GM19035 (cell line): Measurements from ENCODE around the gene KASH5.

ENCODE experiments used
- ATAC-seq: cut with Tn5 transposase; IDR thresholded peaks from one replicate; pipeline ENCODE4 v1.9.1; 2021; ENCODE audit not compliant: unreplicated experiment

KASH5 gene

GRCh38 chr19:49421039-49421877, 33.2 kb downstream of the KASH5 start:
- ATAC-seq: no peak

- ATAC-seq: no peak
Observed at GRCh38 chr19:49421878-49422202, 33.8 kb downstream of the KASH5 start.

- ATAC-seq: no peak
Observed at GRCh38 chr19:49422407-49423070, 34.5 kb downstream of the KASH5 start.

- no peak for ATAC-seq
Observed at GRCh38 chr19:49423071-49423984, 35.3 kb downstream of the KASH5 start, which contains the start of gene PTH2. Gene PTH2 (minus strand): TSS chr19:49423441. CDS start chr19:49423339, 102 bp downstream.

- no peak for ATAC-seq
Observed at GRCh38 chr19:49423985-49424303, 35.9 kb downstream of the KASH5 start.

- ATAC-seq: no peak
Observed at GRCh38 chr19:49425178-49425577, 37.1 kb downstream of the KASH5 start, which contains the start of gene GFY. Gene GFY (plus strand): TSS chr19:49425388. CDS start chr19:49426431, 1,043 bp downstream.

GRCh38 chr19:49425922-49426592, 38.0 kb downstream of the KASH5 start:
- no peak for ATAC-seq

- no peak for ATAC-seq
Observed at GRCh38 chr19:49427339-49427738, 39.3 kb downstream of the KASH5 start.

- ATAC-seq: no peak
Observed at GRCh38 chr19:49427855-49428546, 40.0 kb downstream of the KASH5 start.

- no peak for ATAC-seq
Observed at GRCh38 chr19:49428547-49429451, 40.8 kb downstream of the KASH5 start.

- no peak for ATAC-seq
Observed at GRCh38 chr19:49430172-49430677, 42.2 kb downstream of the KASH5 start.

- ATAC-seq: no peak
Observed at GRCh38 chr19:49430678-49431329, 42.8 kb downstream of the KASH5 start.

GRCh38 chr19:49431330-49431749, 43.3 kb downstream of the KASH5 start:
- ATAC-seq: no peak

GRCh38 chr19:49432141-49433073, 44.4 kb downstream of the KASH5 start:
- ATAC-seq: no peak

GRCh38 chr19:49433240-49433901, 45.3 kb downstream of the KASH5 start:
- ATAC-seq: no peak

- no peak for ATAC-seq
Observed at GRCh38 chr19:49434907-49435583, 47.0 kb downstream of the KASH5 start.
